NCI-H146 (cell line): ENCODE measurements around the gene POC1A.

Experiments
- DNase-seq: peaks from one replicate; lab custom pipeline; 2025; lab: John Stamatoyannopoulos, UW

POC1A gene

GRCh38 chr3:52150860-52151259, 3.4 kb downstream of the POC1A start:
- DNase-seq = no peak

- DNase-seq = no peak
Observed at GRCh38 chr3:52150357-52150756, 3.9 kb downstream of the POC1A start.

- no peak for DNase-seq
Observed at GRCh38 chr3:52149726-52150125, 4.5 kb downstream of the POC1A start.

GRCh38 chr3:52149021-52149420, 5.2 kb downstream of the POC1A start:
- no peak for DNase-seq

GRCh38 chr3:52147804-52148203, 6.4 kb downstream of the POC1A start:
- DNase-seq = no peak

GRCh38 chr3:52146811-52147210, 7.4 kb downstream of the POC1A start:
- DNase-seq = no peak

GRCh38 chr3:52146189-52146588, 8.0 kb downstream of the POC1A start:
- no peak for DNase-seq

GRCh38 chr3:52145736-52146110, 8.5 kb downstream of the POC1A start:
- no peak for DNase-seq

- no peak for DNase-seq
Observed at GRCh38 chr3:52144796-52145735, 9.2 kb downstream of the POC1A start.

- peak; percentile 65 for DNase-seq
Observed at GRCh38 chr3:52144034-52144795, 10.0 kb downstream of the POC1A start.

- no peak for DNase-seq
Observed at GRCh38 chr3:52143616-52144015, 10.6 kb downstream of the POC1A start.

- DNase-seq = no peak
Observed at GRCh38 chr3:52143156-52143555, 11.1 kb downstream of the POC1A start.

- no peak for DNase-seq
Observed at GRCh38 chr3:52141751-52142150, 12.5 kb downstream of the POC1A start.

- DNase-seq = no peak
Observed at GRCh38 chr3:52140769-52141168, 13.5 kb downstream of the POC1A start.

GRCh38 chr3:52140000-52140399, 14.2 kb downstream of the POC1A start:
- no peak for DNase-seq

- no peak for DNase-seq
Observed at GRCh38 chr3:52137311-52137710, 16.9 kb downstream of the POC1A start.

- DNase-seq = no peak
Observed at GRCh38 chr3:52136513-52136912, 17.7 kb downstream of the POC1A start.

GRCh38 chr3:52135332-52135731, 18.9 kb downstream of the POC1A start:
- DNase-seq = no peak

- DNase-seq = no peak
Observed at GRCh38 chr3:52134761-52135160, 19.5 kb downstream of the POC1A start.

- DNase-seq = no peak
Observed at GRCh38 chr3:52132930-52133329, 21.3 kb downstream of the POC1A start.

GRCh38 chr3:52132041-52132440, 22.2 kb downstream of the POC1A start:
- DNase-seq = no peak

- no peak for DNase-seq
Observed at GRCh38 chr3:52130966-52131622, 23.1 kb downstream of the POC1A start.
